Measurements from ENCODE around the gene WDR27. TPM values are rescaled to one million over a fixed set of nuclear protein-coding genes. Genes with fewer than 3 reads are reported as not detected.

Gene WDR27
- polyA plus RNA-seq, 1 donor from 2014 or later = 35.8 TPM

GRCh38 chr6:169722362-169723199 is 20.8 kb upstream of the WDR27 start:
- peaks cover 9% of the 10 kb centered on the region for H3F3A ChIP-seq (ENCODE audit: insufficient read depth, low read length, poor library complexity, severe bottlenecking)
- H2AFZ ChIP-seq (ENCODE audit: low read depth, low read length) = no peak overlapping the region
- TF ChIP-seq EZH2 (IDR thresholded peaks at IDR 0.05; ENCODE audit: borderline replicate concordance, insufficient read depth, low read length, poor library complexity, severe bottlenecking) = no peak
- peak; percentile 39 for TF ChIP-seq POLR2AphosphoS5 (IDR thresholded peaks at IDR 0.05)
- peaks cover 72% of the 10 kb centered on the region for H3K79me2 ChIP-seq (replicated peaks; ENCODE audit: insufficient read depth, low read length)
- no peaks in the 10 kb centered on the region for H3K9me3 ChIP-seq (ENCODE audit: low read length)
- no peaks in the 10 kb centered on the region for H3K27me3 ChIP-seq (ENCODE audit: insufficient read depth, low read depth, low read length)
- no peaks in the 10 kb centered on the region for H3K9me2 ChIP-seq (ENCODE audit: insufficient read depth, low read length)
- peaks cover 10% of the 10 kb centered on the region for H4K20me1 ChIP-seq (ENCODE audit: insufficient read depth)
- H3K27ac ChIP-seq (ENCODE audit: low read length) = no peak overlapping the region
- peak overlapping the region; percentile 92 for H3K4me2 ChIP-seq (ENCODE audit: low read length)
- H3K36me3 ChIP-seq (ENCODE audit: insufficient read depth, low read length) = no peaks in the 10 kb centered on the region
- peak overlapping the region; percentile 54 for H3K9ac ChIP-seq (ENCODE audit: low read length)
- peak overlapping the region; percentile 83 for H3K4me3 ChIP-seq (ENCODE audit: low read length)

- Histone ChIP-seq H2AFZ (ENCODE audit: low read depth, low read length) (no peak overlapping the region), H3K9me2 (ENCODE audit: insufficient read depth, low read length) (no peaks in the 10 kb centered on the region), H3K9ac (ENCODE audit: low read length) (no peak overlapping the region), H4K20me1 (ENCODE audit: insufficient read depth) (peaks cover 10% of the 10 kb centered on the region), H3K4me3 (ENCODE audit: low read length) (no peak overlapping the region), H3F3A (ENCODE audit: insufficient read depth, low read length, poor library complexity, severe bottlenecking) (peaks cover 9% of the 10 kb centered on the region), H3K27ac (ENCODE audit: low read length) (no peak overlapping the region), H3K79me2 (replicated peaks; ENCODE audit: insufficient read depth, low read length) (peaks cover 55% of the 10 kb centered on the region), H3K36me3 (ENCODE audit: insufficient read depth, low read length) (no peaks in the 10 kb centered on the region), H3K27me3 (ENCODE audit: insufficient read depth, low read depth, low read length) (no peaks in the 10 kb centered on the region), H3K9me3 (ENCODE audit: low read length) (no peaks in the 10 kb centered on the region), H3K4me2 (ENCODE audit: low read length) (no peak overlapping the region)
- no peak for TF ChIP-seq REST (IDR thresholded peaks at IDR 0.05; ENCODE audit: borderline replicate concordance)
- no peak for TF ChIP-seq EZH2 (IDR thresholded peaks at IDR 0.05; ENCODE audit: borderline replicate concordance, insufficient read depth, low read length, poor library complexity, severe bottlenecking)
- no peak for TF ChIP-seq EP300 (conservative IDR thresholded peaks at IDR 0.05; ENCODE audit: poor library complexity, severe bottlenecking)
- no peak for TF ChIP-seq TAF1 (IDR thresholded peaks at IDR 0.05; ENCODE audit: low read depth)
- TF ChIP-seq POLR2AphosphoS5 (IDR thresholded peaks at IDR 0.05) = no peak
- no peak for TF ChIP-seq RAD21 (conservative IDR thresholded peaks at IDR 0.05)
- no peak for TF ChIP-seq MXI1 (conservative IDR thresholded peaks at IDR 0.05; ENCODE audit: poor library complexity, severe bottlenecking)
- no peak for TF ChIP-seq CTCF (IDR thresholded peaks at IDR 0.05; ENCODE audit: poor library complexity, severe bottlenecking)
- TF ChIP-seq SMC3 (conservative IDR thresholded peaks at IDR 0.05; ENCODE audit: poor library complexity) = no peak
Observed at GRCh38 chr6:169720207-169720855, 18.5 kb upstream of the WDR27 start.

All from neural cell (in vitro differentiated cells).